OCI-LY1 (cell line): Measurements from ENCODE around the gene TNRC6C.
A peak's percentile ranks its signal among the peaks of the same experiment; 100 is the strongest.

Experiments
- H2AFZ ChIP-seq: fragments of 200-600 bp; sonication (generic), shearing (Covaris generic); 2 replicates; pipeline ENCODE4 v1.6.0; 2014; ENCODE audit warnings: antibody characterized with exemption, mild to moderate bottlenecking, low read length
- H3F3A ChIP-seq: fragments of 200-600 bp; sonication (generic), shearing (Covaris generic); 2 replicates; pipeline ENCODE4 v1.6.0; 2014; ENCODE audit warnings: mild to moderate bottlenecking, antibody characterized with exemption, low read length, moderate library complexity; ENCODE audit not compliant: insufficient read depth
- H3K27ac ChIP-seq: fragments of 200-600 bp; sonication (generic); 2 replicates; pipeline ENCODE4 v1.5.1; 2014; ENCODE audit warnings: low read length, mixed run types, mild to moderate bottlenecking, low read depth; ENCODE audit not compliant: poor library complexity, severe bottlenecking
- H3K27me3 ChIP-seq: fragments of 200-600 bp; sonication (generic); 2 replicates; pipeline ENCODE4 v1.6.0; 2014; ENCODE audit warnings: antibody characterized with exemption, mild to moderate bottlenecking, low read length, moderate library complexity; ENCODE audit not compliant: insufficient read depth
- H3K36me3 ChIP-seq: fragments of 200-600 bp; sonication (generic); 2 replicates; pipeline ENCODE4 v1.6.1; 2014; ENCODE audit warnings: mild to moderate bottlenecking, antibody characterized with exemption, low read length, moderate library complexity, mixed read lengths; ENCODE audit not compliant: insufficient read depth
- H3K4me1 ChIP-seq: fragments of 200-600 bp; sonication (generic); 2 replicates; pipeline ENCODE4 v1.5.1; 2014; ENCODE audit warnings: mild to moderate bottlenecking, low read length, moderate library complexity; ENCODE audit not compliant: insufficient read depth, severe bottlenecking
- H3K4me2 ChIP-seq: fragments of 200-600 bp; sonication (generic), shearing (Covaris generic); 2 replicates; pipeline ENCODE4 v1.6.1; 2014; ENCODE audit warnings: low read length
- H3K4me3 ChIP-seq: fragments of 200-600 bp; sonication (generic); 2 replicates; pipeline ENCODE4 v1.5.1; 2014; ENCODE audit warnings: low read length, low read depth, mild to moderate bottlenecking, mixed read lengths; ENCODE audit not compliant: poor library complexity, severe bottlenecking
- H3K79me2 ChIP-seq: fragments of 200-600 bp; shearing (Covaris generic); 2 replicates; pipeline ENCODE4 v1.6.1; 2016; ENCODE audit warnings: mixed run types, low read length, mixed read lengths; ENCODE audit not compliant: insufficient read depth
- H3K9ac ChIP-seq: fragments of 200-600 bp; sonication (generic), shearing (Covaris generic); 2 replicates; pipeline ENCODE4 v1.6.1; 2014; ENCODE audit warnings: mild to moderate bottlenecking, low read length, mixed read lengths
- H3K9me2 ChIP-seq: fragments of 200-600 bp; sonication (generic), shearing (Covaris generic); 2 replicates; pipeline ENCODE4 v1.6.1; 2014; ENCODE audit warnings: low read depth, mild to moderate bottlenecking, low read length, mixed read lengths
- H3K9me3 ChIP-seq: fragments of 200-600 bp; shearing (Covaris generic); 2 replicates; pipeline ENCODE4 v1.6.1; 2014; ENCODE audit warnings: low read length, mixed read lengths
- H4K20me1 ChIP-seq: fragments of 200-600 bp; sonication (generic), shearing (Covaris generic); 2 replicates; pipeline ENCODE4 v1.6.0; 2016; ENCODE audit warnings: mild to moderate bottlenecking, low read length; ENCODE audit not compliant: insufficient read depth
- EZH2 ChIP-seq: fragments of 200-600 bp; sonication (generic), shearing (Covaris generic); IDR thresholded peaks from 2 replicates; pipeline ENCODE4 v1.8.0; 2017; ENCODE audit warnings: borderline replicate concordance, mixed run types, mild to moderate bottlenecking, antibody characterized with exemption, low read length, moderate library complexity, mixed read lengths
- TF ChIP-seq, protein P1 (sequence below): fragments of 200-600 bp; sonication (generic), shearing (Covaris generic); IDR thresholded peaks from 2 replicates; pipeline ENCODE4 v1.5.1; 2017; ENCODE audit warnings: mild to moderate bottlenecking, antibody characterized with exemption, low read length, moderate library complexity, mixed read lengths

Gene TNRC6C

GRCh38 chr17:78013683-78014467 lies 55.4 kb downstream of the TNRC6C start:
- Histone ChIP-seq H2AFZ (no peak overlapping the region), H3K4me2 (no peak overlapping the region), H3K9me3 (no peaks in the 10 kb centered on the region), H3F3A (no peaks in the 10 kb centered on the region), H4K20me1 (no peaks in the 10 kb centered on the region), H3K79me2 (no peaks in the 10 kb centered on the region), H3K4me1 (no peaks in the 10 kb centered on the region), H3K27ac (no peak overlapping the region), H3K4me3 (no peak overlapping the region), H3K36me3 (no peaks in the 10 kb centered on the region), H3K9ac (no peak overlapping the region), H3K27me3 (no peaks in the 10 kb centered on the region), H3K9me2 (no peaks in the 10 kb centered on the region)
- no peak for TF ChIP-seq EZH2
- TF ChIP-seq, protein P1, sequence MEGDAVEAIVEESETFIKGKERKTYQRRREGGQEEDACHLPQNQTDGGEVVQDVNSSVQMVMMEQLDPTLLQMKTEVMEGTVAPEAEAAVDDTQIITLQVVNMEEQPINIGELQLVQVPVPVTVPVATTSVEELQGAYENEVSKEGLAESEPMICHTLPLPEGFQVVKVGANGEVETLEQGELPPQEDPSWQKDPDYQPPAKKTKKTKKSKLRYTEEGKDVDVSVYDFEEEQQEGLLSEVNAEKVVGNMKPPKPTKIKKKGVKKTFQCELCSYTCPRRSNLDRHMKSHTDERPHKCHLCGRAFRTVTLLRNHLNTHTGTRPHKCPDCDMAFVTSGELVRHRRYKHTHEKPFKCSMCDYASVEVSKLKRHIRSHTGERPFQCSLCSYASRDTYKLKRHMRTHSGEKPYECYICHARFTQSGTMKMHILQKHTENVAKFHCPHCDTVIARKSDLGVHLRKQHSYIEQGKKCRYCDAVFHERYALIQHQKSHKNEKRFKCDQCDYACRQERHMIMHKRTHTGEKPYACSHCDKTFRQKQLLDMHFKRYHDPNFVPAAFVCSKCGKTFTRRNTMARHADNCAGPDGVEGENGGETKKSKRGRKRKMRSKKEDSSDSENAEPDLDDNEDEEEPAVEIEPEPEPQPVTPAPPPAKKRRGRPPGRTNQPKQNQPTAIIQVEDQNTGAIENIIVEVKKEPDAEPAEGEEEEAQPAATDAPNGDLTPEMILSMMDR: peak; percentile 63

DNA sequence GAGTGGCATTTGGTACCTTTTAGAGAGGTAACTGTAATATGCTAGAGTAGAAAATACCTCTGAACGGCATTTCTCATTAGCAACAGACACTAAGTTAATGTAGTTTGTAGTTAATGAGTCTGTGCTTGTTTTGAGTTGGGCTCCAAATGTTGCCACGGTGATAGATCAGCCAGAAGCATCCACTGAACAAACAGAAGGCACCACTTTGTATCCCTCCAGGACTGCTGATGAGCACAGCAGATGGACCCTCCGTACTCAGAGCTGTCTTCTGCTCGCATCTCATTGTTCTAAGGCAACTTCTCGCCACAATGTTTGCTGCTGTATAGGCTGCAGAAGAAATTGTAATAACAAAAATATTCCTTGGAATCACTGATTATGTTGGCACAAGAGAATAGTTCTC lies 56.1 kb downstream of the TNRC6C start:
- Histone ChIP-seq H3K27me3 (no peaks in the 10 kb centered on the region), H3K4me1 (no peaks in the 10 kb centered on the region), H2AFZ (no peak overlapping the region), H3K79me2 (no peaks in the 10 kb centered on the region), H3F3A (no peaks in the 10 kb centered on the region), H4K20me1 (no peaks in the 10 kb centered on the region), H3K9me2 (no peaks in the 10 kb centered on the region), H3K27ac (no peak overlapping the region), H3K9ac (no peak overlapping the region), H3K4me2 (no peak overlapping the region), H3K9me3 (no peaks in the 10 kb centered on the region), H3K36me3 (no peaks in the 10 kb centered on the region), H3K4me3 (no peak overlapping the region)
- TF ChIP-seq, protein P1: no peak
- TF ChIP-seq EZH2: no peak

DNA sequence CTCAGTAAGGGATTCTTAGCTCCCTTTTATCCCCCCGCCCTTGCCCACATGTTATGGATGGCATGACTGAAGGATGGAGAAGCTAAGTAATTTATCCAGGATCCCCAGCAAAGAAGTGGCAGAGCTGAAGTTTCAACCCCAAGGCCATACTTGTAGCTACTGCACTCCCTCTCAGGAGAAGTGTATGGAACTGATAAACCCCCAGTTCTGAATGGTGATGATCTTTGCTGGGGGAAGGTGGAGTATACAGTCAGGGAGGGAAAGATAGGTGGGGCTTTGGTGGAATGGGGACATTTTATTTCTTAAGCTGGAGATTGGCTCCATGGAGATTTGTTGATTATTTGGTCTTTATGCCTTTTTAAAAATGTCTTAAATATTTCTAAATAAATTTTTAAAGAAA lies 58.3 kb downstream of the TNRC6C start:
- H3K36me3 ChIP-seq: no peaks in the 10 kb centered on the region
- H3K4me1 ChIP-seq: no peaks in the 10 kb centered on the region

More for the DNA sequence above, 58.3 kb downstream of the TNRC6C start:
- no peak for TF ChIP-seq EZH2
- TF ChIP-seq, protein P1: no peak
- no peak overlapping the region for H3K4me3 ChIP-seq
- H3K4me2 ChIP-seq: no peak overlapping the region
- no peak overlapping the region for H2AFZ ChIP-seq
- H3F3A ChIP-seq: no peaks in the 10 kb centered on the region
- H3K79me2 ChIP-seq: no peaks in the 10 kb centered on the region
- no peaks in the 10 kb centered on the region for H4K20me1 ChIP-seq
- no peaks in the 10 kb centered on the region for H3K9me2 ChIP-seq
- H3K27me3 ChIP-seq: no peaks in the 10 kb centered on the region
- H3K9me3 ChIP-seq: no peaks in the 10 kb centered on the region
- no peak overlapping the region for H3K9ac ChIP-seq
- H3K27ac ChIP-seq: no peak overlapping the region
